ENCODE data around the gene CCDC68.

Gene CCDC68

DNA sequence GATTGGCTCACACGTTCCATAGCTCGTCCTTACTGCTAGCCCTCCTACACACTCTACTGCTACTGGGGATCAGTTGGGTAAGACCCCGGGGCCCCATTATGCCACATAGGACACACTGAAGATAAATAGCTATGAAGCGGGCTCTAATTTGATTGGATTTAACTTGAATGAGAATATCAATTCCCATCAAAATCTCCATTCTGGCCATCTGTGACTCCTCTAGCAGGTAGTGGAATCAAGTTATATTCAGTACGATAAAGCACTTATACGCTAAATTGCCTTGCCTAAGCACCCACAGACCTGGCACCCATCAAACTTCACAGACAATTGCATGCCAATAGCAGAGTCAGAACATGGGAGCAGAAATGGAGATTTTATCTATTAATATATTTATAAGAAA is 39.8 kb downstream of the CCDC68 start:
- no peak for DNase-seq (ENCODE audit: low read depth, low spot score)

DNA sequence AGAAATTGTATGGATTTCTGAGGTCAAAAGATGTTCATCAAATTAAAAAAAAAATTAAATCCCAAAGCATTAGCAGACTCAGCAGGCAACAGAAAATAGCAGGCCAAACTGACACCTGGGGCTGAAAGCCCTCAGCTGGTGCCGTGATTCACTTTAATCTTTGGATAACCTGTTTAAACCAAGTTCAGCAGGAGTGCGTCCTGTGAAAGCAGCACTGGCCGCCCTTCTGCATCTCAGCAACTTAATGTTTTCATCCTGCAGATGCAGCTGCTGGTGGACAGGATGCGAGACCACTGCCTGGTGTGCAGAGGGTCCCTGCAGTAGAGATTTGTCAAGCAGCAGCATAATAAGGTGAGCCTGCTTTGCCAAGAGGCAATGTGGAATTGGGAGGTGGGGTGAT is 41.2 kb downstream of the CCDC68 start:
- DNase-seq (ENCODE audit: low read depth, low spot score) = no peak

DNA sequence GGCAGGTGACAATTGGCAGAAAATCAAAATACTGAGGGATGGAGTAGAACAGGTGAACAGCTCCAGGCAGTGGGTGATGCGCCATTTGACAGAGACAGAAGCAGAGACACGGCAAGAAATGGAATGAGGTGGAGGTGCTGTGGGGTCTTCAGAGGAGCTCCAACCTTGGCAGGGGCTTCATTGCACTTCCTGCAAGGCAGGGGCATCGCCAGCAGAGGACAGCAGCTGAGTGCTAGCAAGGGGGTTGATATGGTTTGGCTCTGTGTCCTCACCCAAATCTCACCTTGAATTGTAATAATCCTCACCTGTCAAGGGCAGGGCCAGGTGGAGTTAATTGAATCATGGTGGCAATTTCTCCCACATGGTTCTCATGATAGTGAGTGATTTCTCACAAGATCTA is 42.8 kb downstream of the CCDC68 start:
- no peak for DNase-seq (ENCODE audit: low read depth, low spot score)

DNA sequence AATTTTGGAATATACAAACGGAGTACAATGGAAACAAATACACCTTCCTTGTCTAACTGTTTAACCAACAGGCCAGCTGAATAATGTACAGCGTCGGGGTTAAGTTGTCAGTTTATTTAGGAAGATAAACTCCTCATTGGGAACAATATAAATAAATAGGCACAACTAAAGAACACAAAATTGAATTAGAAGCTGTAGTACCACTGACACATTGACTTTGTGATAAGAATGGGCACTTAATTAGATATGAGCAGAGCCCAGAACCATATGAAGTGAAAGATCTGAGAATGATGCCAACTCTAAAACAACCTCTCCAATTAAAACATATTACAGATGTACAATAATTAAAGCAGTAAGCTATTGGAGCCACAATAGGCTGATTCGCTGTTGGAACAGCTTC is 44.4 kb downstream of the CCDC68 start:
- no peak for DNase-seq (ENCODE audit: low read depth, low spot score)

DNA sequence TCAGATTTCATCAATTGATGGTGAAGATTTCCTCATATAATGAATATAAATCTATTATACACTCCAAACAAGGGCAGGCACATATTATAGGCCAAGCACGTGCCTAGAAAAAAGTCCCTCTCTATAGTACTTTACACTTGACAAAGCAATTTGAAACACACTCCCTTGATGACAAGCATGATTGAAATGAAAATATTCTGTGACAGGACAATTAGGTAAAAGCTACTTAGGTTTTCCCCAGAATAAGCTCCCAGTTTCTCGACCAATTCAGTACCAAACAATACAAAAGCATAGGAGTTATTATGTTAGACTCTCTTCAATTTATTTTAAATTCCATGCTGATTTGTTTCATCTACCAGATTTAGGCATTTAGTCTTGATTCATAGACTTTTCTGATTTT is 47.7 kb downstream of the CCDC68 start:
- no peak for DNase-seq (ENCODE audit: low read depth, low spot score)

GRCh38 chr18:54910161-54910919 is 48.9 kb downstream of the CCDC68 start:
- DNase-seq (ENCODE audit: low read depth, low spot score) = no peak

DNA sequence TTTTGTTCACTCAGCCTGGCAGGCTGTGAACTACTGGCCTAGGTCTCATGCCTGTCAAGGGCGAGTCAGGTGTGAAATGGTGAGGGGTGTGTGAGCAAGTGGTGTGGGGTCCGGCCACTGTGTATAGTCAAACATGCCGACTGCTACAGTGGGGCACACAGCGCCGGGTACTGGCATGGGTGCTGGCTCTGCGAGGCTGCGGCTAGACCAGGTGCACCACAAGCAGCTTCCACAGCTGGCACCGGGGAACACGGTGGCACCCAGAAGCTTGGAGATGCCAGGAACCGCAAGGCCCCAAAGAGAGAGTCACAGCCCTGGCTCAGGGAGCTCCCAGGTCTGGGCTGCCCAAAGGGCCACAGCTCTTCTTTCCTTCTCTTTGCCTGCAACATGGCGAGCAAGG is 49.7 kb downstream of the CCDC68 start:
- DNase-seq (ENCODE audit: low read depth, low spot score) = no peak

DNA sequence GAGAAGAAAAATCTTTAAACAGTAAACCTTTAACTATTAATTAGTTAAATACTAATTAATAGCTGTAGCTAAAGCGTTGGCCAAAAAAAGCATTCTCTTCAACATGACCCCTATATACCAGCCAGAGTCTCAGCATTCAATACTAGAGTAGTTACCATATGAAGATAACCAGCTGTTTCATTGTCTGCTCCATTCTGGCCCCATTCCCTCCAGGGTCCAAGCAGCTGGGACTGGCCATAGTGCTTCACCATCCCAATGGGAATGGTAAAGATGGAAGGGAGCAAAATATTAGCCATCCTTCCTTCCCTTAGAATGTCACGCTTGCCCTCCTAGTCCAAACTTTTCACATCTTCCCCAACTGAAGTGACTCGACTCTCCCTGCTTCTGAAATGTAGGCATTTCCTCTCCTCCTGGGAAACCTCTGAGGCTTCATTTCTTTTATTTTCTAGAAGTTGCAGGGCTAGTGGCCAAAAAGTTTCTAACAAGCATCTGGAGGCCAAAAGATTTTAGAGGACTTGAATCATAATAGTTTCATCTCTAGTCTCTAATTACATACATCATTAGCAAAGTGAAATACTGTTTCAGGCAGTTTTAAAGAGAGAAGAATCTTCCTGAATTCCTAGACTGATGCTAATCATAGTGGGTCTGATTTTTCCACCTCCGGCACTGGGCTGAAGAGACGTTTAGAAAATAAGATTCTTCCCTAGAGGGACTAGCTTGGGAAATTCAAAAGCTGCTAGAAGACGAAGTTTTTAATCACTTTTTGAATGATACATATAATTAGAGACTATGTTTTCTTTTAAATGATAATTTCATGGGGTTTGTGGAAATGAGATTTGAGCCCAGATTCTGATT is 52.7 kb downstream of the CCDC68 start:
- no peak for DNase-seq (ENCODE audit: low read depth, low spot score)

DNA sequence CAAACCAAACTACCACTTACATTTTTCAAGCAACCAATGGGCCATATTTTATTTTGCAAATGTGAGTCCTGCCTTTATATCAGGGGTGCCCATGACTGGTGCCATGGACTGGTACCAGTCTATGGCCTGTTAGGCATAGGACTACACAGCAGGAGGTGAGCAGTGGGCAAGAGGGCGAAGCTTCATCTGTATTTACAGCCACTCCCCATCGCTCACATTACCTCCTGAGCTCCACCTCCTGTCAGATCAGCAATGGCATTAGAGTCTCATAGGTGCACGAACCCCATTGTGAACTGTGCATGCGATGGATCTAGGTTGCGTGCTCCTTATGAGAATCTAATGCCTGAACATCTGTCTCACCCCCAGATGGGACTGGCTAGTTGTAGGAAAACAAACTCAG is 53.6 kb downstream of the CCDC68 start:
- no peak for DNase-seq (ENCODE audit: low read depth, low spot score)

DNA sequence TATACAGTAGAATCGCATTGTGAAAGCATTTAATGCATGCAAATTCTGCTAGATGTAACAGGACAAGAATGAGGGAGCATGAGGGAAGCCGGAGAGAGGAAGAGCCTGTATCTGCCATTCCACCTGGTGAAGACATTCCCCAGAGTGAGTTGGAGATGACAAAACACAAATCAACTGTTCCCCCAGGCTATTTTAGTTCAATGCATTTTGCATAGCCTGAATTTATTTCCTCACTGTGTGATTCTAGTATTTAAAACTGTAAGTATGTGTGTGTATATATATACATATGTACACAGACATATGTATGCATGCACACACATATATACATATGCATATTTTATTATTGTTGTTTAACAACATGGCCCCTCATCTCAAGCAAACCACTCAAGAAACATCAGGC is 54.7 kb downstream of the CCDC68 start:
- DNase-seq (ENCODE audit: low read depth, low spot score) = no peak

DNA sequence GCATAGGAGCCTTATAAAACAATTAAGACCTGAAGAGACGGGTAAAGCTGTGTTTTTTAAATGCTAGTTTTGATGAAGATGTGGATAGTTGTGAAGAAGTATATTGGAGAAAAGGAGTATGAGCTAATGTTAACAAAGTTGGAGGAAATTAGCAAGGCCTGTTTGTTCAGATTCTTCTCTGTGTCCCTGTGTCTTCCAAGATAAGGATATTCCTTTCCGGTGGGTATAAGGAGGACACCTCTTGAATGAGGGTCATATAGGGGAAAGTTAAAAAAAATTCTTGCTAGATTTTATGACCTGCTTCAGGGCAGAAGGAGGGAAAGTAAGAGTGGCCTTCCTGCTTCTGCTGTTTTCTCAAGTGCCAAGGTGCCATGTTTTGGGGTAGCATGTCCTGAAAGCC is 59.0 kb downstream of the CCDC68 start:
- no peak for DNase-seq (ENCODE audit: low read depth, low spot score)

DNA sequence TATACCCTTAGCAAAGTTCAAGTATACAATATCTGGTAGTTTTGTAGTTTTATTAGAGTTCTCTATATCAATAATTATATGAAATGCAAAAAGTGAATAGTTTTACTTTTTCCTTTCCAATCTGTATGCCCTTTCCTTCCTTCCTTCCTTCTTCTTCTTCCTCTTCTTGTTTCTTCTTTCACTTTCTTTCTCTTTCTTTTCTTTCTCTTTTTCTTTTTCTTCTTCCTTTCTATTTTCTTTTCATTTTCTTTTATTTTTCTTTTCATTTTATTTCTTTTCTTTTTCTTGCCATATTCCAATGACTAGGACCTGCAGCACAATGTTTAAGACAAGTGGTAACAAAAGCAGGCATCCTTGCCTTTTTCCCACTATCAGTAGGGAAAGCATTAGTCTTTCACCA is 59.8 kb downstream of the CCDC68 start:
- DNase-seq (ENCODE audit: low read depth, low spot score) = no peak

DNA sequence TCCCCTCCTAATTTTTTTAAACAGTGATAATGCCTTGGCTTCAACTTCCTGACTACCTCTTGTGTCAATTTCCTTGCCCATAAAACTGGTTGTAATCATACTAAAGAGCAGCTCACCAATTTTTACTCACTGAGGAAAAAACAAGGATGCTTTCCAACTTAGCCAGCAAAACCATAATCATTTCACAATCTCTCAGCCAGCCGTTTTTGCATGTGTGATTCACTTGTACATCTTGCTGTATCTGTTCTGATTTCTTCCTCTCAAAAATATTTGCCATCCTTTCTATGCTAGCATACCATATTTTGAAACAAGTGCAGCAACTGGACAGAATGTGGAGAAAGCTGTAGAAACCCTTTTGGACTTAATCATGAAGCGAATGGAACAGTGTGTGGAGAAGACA is 70.3 kb downstream of the CCDC68 start:
- no peak for DNase-seq (ENCODE audit: low read depth, low spot score)

- no peak for DNase-seq (ENCODE audit: low read depth, low spot score)
These were observed 70.9 kb downstream of the CCDC68 start for GRCh38 chr18:54888378-54888777.

GRCh38 chr18:54883816-54884604 is 75.3 kb downstream of the CCDC68 start:
- DNase-seq (ENCODE audit: low read depth, low spot score) = no peak

GRCh38 chr18:54882318-54882717 is 76.9 kb downstream of the CCDC68 start:
- DNase-seq (ENCODE audit: low read depth, low spot score) = no peak

- DNase-seq (ENCODE audit: low read depth, low spot score) = no peak
These were observed 78.0 kb downstream of the CCDC68 start for GRCh38 chr18:54881229-54881768.

DNA sequence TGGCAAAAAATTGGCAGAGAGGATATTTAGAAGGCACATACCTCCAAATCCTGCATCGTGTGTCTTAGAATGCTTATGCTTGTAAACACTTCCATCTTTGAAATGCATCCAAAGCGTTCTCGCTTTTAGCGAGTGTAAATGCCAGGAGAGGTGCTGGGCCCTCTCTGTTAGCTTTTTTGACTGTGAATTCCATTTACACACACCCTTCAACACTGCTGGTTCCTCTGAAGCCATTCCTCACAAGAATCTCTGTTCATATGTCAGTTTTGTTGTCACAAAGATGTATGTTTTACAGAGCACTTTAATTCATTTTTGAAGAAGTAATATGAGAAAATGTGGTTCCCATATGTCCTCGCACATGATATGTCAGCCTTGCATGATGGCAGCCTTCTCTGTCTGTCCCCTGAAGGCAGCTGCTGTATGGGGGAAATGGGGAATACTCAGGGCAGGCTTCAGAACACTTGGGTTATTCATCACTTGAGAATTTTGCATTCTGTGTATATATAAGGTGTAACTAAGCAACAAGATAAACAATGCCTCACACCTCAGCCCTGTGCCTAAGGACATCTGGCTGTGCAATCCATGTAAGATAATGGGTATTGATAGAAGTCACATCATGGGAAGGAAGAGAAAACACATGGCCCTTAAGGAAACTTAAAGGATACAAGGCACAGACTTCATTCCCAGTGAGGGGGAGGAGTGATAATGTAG is 78.7 kb downstream of the CCDC68 start:
- DNase-seq (ENCODE audit: low read depth, low spot score) = no peak

DNA sequence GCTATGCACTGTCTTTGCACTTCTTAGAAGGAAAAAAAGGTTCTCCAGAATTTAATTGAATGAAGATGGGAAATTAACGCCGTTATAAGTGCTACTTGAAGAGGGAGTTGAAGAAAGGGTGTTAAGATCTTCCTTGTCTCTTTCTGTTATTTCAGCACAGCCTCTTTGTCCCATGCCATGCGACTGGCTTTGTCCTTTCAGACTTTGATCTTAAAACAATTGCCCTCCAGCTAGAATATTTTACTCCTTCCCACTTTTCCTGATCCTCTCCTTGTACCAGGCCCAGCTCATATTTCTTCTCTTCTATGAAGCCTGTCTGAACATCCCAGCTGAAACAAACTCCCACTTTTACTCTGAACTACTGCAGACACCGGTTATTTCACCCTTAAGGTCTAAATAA is 79.6 kb downstream of the CCDC68 start:
- DNase-seq (ENCODE audit: low read depth, low spot score) = no peak

- no peak for DNase-seq (ENCODE audit: low read depth, low spot score)
These were observed 80.5 kb downstream of the CCDC68 start for GRCh38 chr18:54878659-54879358.

DNA sequence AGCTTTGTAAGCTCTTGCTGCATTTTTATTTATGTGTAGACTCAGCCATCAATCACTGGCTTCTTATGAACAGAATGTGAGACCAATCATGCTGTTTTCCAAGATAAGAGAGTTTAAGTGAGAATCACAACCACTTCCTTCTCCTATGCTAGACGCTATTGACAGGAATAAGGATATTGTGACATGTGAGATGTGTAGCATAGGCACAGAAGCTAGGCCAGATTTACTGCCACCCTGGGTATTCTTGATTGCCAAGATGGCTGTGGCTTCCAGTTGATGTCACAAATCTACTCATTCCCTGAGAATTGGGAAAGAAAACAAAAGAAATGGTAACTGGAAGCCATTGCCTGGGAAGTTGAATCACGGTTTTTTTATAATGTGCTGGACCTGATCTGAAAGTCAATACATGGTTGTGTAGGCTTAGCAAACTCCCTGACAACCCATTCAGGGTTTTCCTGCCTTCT is 81.1 kb downstream of the CCDC68 start:
- DNase-seq (ENCODE audit: low read depth, low spot score) = no peak
